K562 (cell line): ENCODE measurements around the gene DIP2B. TPM values are rescaled to one million over a fixed set of nuclear protein-coding genes. Genes with fewer than 3 reads are reported as not detected.
A peak's percentile ranks its signal among the peaks of the same experiment; 100 is the strongest.

Experiments
- RREB1 ChIP-seq: fragments of 250-450 bp; sonication (Bioruptor Pico); IDR thresholded peaks from 2 replicates; pipeline ENCODE4 v1.4.0; 2020
- polyA plus RNA-seq, 8 experiments: library from polyadenylated mRNA; depleted of rRNA in 4 of 8; stranded (reverse) in 5 of 8; unstranded in 3 of 8; fragments of >200 nt; fragmentation: Nextera tagmentation in 2 of 8; fragmentation: Illumina TruSeq in 1 of 8; extraction: Ambion mirVana in 2 of 8; extraction: Trizol in 1 of 8; gene quantifications; 2 replicates each; pipeline versions ENCODE4 v1.2.1 to v1.2.3, GENCODE V29; 2011 to 2014; ENCODE audit warnings: inconsistent platforms in 1 of 8, missing spikeins in 1 of 8
- total RNA-seq, 7 experiments: library from RNA; depleted of rRNA in 6 of 7; stranded (reverse); fragments of >200 nt in 6 of 7; fragmentation: Illumina TruSeq in 2 of 7; extraction: Trizol in 2 of 7; gene quantifications; 2 replicates each; pipeline versions ENCODE4 v1.2.1 to v1.2.3, GENCODE V29; 2011 to 2021; ENCODE audit warnings: low replicate concordance in 1 of 7

The DIP2B gene
- total and polyA plus RNA-seq, 9 of the 15 experiments (the other 6 are each of a cell fraction or from before 2014, with no cell fraction given), result 4.6 to 26.1 (median 18.8) TPM

- 0 out of 2 replicates have a peak, but pooled peaks have one; percentile 52 for TF ChIP-seq RREB1 (CRISPR knock-in tag)
- TF ChIP-seq, all 486 proteins: peak for 22
Observed at GRCh38 chr12:50597200-50598195, 92.7 kb downstream of the DIP2B start (continued).
